GM12891 (cell line): Measurements from ENCODE around the gene TCF7L2.

Experiments
- POLR2A ChIP-seq: IDR thresholded peaks from 2 replicates; pipeline ENCODE4 v1.6.1; 2011; ENCODE audit warnings: low read depth, low read length, control low read depth
- POLR2AphosphoS5 ChIP-seq: IDR thresholded peaks from 2 replicates; pipeline ENCODE4 v1.6.1; 2011; ENCODE audit warnings: low read depth, low read length, control low read depth
- POU2F2 ChIP-seq: IDR thresholded peaks from 2 replicates; pipeline ENCODE4 v1.6.1; 2011; ENCODE audit warnings: low read depth, mild to moderate bottlenecking, control low read depth, low read length, moderate library complexity
- SPI1 ChIP-seq: IDR thresholded peaks from 2 replicates; pipeline ENCODE4 v1.6.1; 2011; ENCODE audit warnings: low read depth, low read length, control low read depth
- TAF1 ChIP-seq: IDR thresholded peaks from 2 replicates; pipeline ENCODE4 v1.6.1; 2011; ENCODE audit warnings: low read depth, low read length, control low read depth

DNA sequence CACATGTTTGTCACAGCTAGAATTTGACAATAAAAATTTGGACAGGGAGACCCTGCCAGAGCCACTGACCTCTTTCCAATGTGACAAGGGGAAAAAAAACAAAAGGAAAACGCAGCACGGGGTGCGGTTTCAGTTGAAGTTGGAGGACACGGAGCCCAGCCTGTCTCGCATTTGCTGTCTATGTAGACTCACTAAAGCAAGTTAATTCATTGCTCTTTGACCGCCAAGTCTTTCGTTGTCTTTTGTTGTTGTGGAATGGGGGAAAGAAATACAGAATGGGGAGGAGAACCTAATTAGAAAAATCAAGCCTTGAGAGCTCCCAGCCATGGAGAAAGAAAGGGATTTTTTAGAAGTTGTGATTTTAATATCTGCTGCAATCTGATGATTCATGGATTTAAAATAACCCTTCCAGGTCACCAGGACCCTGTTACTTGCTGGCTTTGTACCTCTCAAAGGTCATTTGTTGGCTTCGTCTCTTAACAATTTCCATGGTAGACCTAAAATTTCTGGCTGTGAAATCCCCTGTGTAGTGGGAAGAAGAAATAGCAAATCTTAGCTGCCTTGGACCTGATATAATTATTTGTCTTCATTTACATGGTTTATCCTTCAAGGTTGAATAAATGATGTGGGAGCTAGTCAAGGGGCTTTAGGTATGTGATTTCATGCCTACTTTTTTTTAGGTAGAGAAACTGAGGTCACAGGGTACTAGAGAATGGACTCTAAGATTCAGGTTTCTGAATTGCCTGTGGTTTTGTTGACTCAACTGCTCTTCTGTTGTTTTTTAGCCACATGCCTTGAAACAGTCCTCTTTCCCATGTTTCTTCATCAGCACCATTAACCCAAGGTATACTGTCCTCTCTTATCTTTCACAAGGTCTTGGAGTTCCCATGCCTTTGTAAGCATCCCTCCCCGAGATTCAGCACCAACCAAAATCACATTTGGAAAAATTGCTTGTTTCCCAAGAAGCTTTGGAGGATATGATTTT is 78.7 kb downstream of the TCF7L2 start:
- TF ChIP-seq POLR2AphosphoS5 (no peak), TAF1 (no peak), POLR2A (no peak), SPI1 (no peak), POU2F2 (no peak)
